Neural cell (in vitro differentiated cells): ENCODE results near the gene CSTF1. TPM values are rescaled to one million over a fixed set of nuclear protein-coding genes. Genes with fewer than 3 reads are reported as not detected.

Experiments
- H2AFZ ChIP-seq: fragments of 200-600, 300-800 bp; sonication (generic), shearing (Covaris generic); 2 replicates; pipeline ENCODE4 v1.6.0; 2014; ENCODE audit warnings: low read depth, mild to moderate bottlenecking, antibody characterized with exemption, low read length, moderate library complexity
- H3F3A ChIP-seq: fragments of 200-600 bp; shearing (Covaris generic); 2 replicates; pipeline ENCODE4 v1.6.1; 2016; ENCODE audit warnings: mild to moderate bottlenecking, moderate library complexity, mixed read lengths, antibody characterized with exemption, low read length; ENCODE audit not compliant: insufficient read depth, poor library complexity, severe bottlenecking
- H3K27ac ChIP-seq: fragments of 200-600, 300-800 bp; sonication (generic), shearing (Covaris generic); 2 replicates; pipeline ENCODE4 v1.5.1; 2014; ENCODE audit warnings: mild to moderate bottlenecking, low read length, moderate library complexity
- H3K27me3 ChIP-seq: fragments of 300-800, 200-600 bp; sonication (generic), shearing (Covaris generic); 2 replicates; pipeline ENCODE4 v1.6.0; 2014; ENCODE audit warnings: mild to moderate bottlenecking, low read depth, low read length, moderate library complexity; ENCODE audit not compliant: insufficient read depth
- H3K36me3 ChIP-seq: fragments of 300-800, 200-600 bp; sonication (generic), shearing (Covaris generic); 2 replicates; pipeline ENCODE4 v1.5.1; 2014; ENCODE audit warnings: mild to moderate bottlenecking, antibody characterized with exemption, low read length, moderate library complexity; ENCODE audit not compliant: insufficient read depth
- H3K4me2 ChIP-seq: fragments of 300-800, 200-600 bp; sonication (generic), shearing (Covaris generic); 2 replicates; pipeline ENCODE4 v1.6.0; 2014; ENCODE audit warnings: mild to moderate bottlenecking, low read length
- H3K4me3 ChIP-seq: fragments of 300-800, 200-600 bp; sonication (generic), shearing (Covaris generic); 2 replicates; pipeline ENCODE4 v1.5.1; 2014; ENCODE audit warnings: mild to moderate bottlenecking, low read length, moderate library complexity
- H3K79me2 ChIP-seq: fragments of 200-600 bp; shearing (Covaris generic); replicated peaks from 2 replicates; pipeline ENCODE4 v1.6.0; 2014; ENCODE audit warnings: mild to moderate bottlenecking, low read length, moderate library complexity; ENCODE audit not compliant: insufficient read depth
- H3K9ac ChIP-seq: fragments of 300-800, 200-600 bp; sonication (generic), shearing (Covaris generic); 2 replicates; pipeline ENCODE4 v1.6.1; 2016; ENCODE audit warnings: mild to moderate bottlenecking, low read length, mixed read lengths
- H3K9me2 ChIP-seq: fragments of 200-600 bp; shearing (Covaris generic); 2 replicates; pipeline ENCODE4 v1.6.1; 2016; ENCODE audit warnings: mild to moderate bottlenecking, low read length, mixed read lengths; ENCODE audit not compliant: insufficient read depth
- H3K9me3 ChIP-seq: fragments of 200-600, 300-800 bp; sonication (generic), shearing (Covaris generic); 2 replicates; pipeline ENCODE4 v1.6.1; 2016; ENCODE audit warnings: mild to moderate bottlenecking, mixed run types, low read length, moderate library complexity, mixed read lengths
- H4K20me1 ChIP-seq: fragments of 200-600 bp; shearing (Covaris generic); 2 replicates; pipeline ENCODE4 v1.6.1; 2016; ENCODE audit warnings: mild to moderate bottlenecking, mixed run types; ENCODE audit not compliant: insufficient read depth
- EP300 ChIP-seq: fragments of 450-650 bp; conservative IDR thresholded peaks from 2 replicates; pipeline ENCODE4 v1.6.1; 2014; ENCODE audit warnings: antibody characterized with exemption, mild to moderate bottlenecking, moderate library complexity; ENCODE audit not compliant: poor library complexity, severe bottlenecking
- EZH2 ChIP-seq: fragments of 200-600, 300-800 bp; shearing (Covaris generic), sonication (generic); IDR thresholded peaks from 2 replicates; pipeline ENCODE4 v1.6.1; 2014; ENCODE audit warnings: antibody characterized with exemption, low read length, borderline replicate concordance, mild to moderate bottlenecking; ENCODE audit not compliant: insufficient read depth, poor library complexity, severe bottlenecking
- MXI1 ChIP-seq: fragments of 450-650 bp; conservative IDR thresholded peaks from 2 replicates; pipeline ENCODE4 v1.6.1; 2014; ENCODE audit warnings: antibody characterized with exemption, mild to moderate bottlenecking; ENCODE audit not compliant: poor library complexity, severe bottlenecking
- POLR2AphosphoS5 ChIP-seq: IDR thresholded peaks from 2 replicates; pipeline ENCODE4 v1.6.1; 2012
- RAD21 ChIP-seq: fragments of 450-650 bp; conservative IDR thresholded peaks from 2 replicates; pipeline ENCODE4 v1.6.1; 2014; ENCODE audit warnings: antibody characterized with exemption, mild to moderate bottlenecking, moderate library complexity
- SMC3 ChIP-seq: fragments of 450-650 bp; conservative IDR thresholded peaks from 2 replicates; pipeline ENCODE4 v1.6.1; 2014; ENCODE audit warnings: antibody characterized with exemption, mild to moderate bottlenecking, moderate library complexity; ENCODE audit not compliant: poor library complexity
- TAF1 ChIP-seq: IDR thresholded peaks from 2 replicates; pipeline ENCODE4 v1.6.1; 2012; ENCODE audit warnings: low read depth
- polyA plus RNA-seq: library from polyadenylated mRNA; depleted of rRNA; stranded (reverse); fragments of >200 nt; gene quantifications from 2 replicates; pipeline ENCODE4 v1.2.3, GENCODE V29; 2014
- TF ChIP-seq, protein P1 (sequence below): IDR thresholded peaks from 2 replicates; pipeline ENCODE4 v1.6.1; 2012; ENCODE audit warnings: borderline replicate concordance
- TF ChIP-seq, protein P2 (sequence below): fragments of 450-650 bp; IDR thresholded peaks from 2 replicates; pipeline ENCODE4 v1.5.1; 2014; ENCODE audit warnings: antibody characterized with exemption, mild to moderate bottlenecking, moderate library complexity; ENCODE audit not compliant: poor library complexity, severe bottlenecking

Gene CSTF1
- polyA plus RNA-seq, 1 donor from 2014 or later = 24.0 TPM

DNA sequence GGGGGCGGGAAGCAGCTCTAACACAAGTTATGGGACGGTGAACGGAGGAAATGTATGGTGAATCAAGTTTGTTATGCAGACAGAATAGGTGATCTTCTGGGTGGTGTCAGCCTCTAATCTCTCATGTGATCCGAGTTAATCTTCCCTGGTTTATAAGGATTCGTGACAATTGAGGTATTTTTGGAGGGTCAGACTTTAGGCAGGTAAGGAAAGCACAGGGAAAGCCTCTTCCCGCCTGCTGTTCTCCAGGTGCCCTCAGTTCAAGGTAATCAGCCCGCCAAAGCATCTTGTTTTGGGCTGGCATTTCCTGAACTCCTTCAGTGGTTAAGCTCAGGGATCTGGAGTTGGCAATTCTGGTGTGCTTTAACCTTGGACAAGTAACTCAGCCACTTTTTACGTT, 1.2 kb downstream of the CSTF1 start:
- TF ChIP-seq MXI1 (no peak), EP300 (no peak), RAD21 (no peak), TAF1 (no peak), POLR2AphosphoS5 (no peak), SMC3 (no peak), EZH2 (no peak)
- TF ChIP-seq, protein P1, sequence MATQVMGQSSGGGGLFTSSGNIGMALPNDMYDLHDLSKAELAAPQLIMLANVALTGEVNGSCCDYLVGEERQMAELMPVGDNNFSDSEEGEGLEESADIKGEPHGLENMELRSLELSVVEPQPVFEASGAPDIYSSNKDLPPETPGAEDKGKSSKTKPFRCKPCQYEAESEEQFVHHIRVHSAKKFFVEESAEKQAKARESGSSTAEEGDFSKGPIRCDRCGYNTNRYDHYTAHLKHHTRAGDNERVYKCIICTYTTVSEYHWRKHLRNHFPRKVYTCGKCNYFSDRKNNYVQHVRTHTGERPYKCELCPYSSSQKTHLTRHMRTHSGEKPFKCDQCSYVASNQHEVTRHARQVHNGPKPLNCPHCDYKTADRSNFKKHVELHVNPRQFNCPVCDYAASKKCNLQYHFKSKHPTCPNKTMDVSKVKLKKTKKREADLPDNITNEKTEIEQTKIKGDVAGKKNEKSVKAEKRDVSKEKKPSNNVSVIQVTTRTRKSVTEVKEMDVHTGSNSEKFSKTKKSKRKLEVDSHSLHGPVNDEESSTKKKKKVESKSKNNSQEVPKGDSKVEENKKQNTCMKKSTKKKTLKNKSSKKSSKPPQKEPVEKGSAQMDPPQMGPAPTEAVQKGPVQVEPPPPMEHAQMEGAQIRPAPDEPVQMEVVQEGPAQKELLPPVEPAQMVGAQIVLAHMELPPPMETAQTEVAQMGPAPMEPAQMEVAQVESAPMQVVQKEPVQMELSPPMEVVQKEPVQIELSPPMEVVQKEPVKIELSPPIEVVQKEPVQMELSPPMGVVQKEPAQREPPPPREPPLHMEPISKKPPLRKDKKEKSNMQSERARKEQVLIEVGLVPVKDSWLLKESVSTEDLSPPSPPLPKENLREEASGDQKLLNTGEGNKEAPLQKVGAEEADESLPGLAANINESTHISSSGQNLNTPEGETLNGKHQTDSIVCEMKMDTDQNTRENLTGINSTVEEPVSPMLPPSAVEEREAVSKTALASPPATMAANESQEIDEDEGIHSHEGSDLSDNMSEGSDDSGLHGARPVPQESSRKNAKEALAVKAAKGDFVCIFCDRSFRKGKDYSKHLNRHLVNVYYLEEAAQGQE = no peak
- TF ChIP-seq, protein P2, sequence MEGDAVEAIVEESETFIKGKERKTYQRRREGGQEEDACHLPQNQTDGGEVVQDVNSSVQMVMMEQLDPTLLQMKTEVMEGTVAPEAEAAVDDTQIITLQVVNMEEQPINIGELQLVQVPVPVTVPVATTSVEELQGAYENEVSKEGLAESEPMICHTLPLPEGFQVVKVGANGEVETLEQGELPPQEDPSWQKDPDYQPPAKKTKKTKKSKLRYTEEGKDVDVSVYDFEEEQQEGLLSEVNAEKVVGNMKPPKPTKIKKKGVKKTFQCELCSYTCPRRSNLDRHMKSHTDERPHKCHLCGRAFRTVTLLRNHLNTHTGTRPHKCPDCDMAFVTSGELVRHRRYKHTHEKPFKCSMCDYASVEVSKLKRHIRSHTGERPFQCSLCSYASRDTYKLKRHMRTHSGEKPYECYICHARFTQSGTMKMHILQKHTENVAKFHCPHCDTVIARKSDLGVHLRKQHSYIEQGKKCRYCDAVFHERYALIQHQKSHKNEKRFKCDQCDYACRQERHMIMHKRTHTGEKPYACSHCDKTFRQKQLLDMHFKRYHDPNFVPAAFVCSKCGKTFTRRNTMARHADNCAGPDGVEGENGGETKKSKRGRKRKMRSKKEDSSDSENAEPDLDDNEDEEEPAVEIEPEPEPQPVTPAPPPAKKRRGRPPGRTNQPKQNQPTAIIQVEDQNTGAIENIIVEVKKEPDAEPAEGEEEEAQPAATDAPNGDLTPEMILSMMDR = no peak
- H2AFZ ChIP-seq = no peak overlapping the region
- no peaks in the 10 kb centered on the region for H3K9me3 ChIP-seq
- peak overlapping the region; percentile 80 for H3K9ac ChIP-seq
- peak overlapping the region; percentile 71 for H3K4me2 ChIP-seq
- peaks cover 33% of the 10 kb centered on the region for H3K79me2 ChIP-seq
- peak overlapping the region; percentile 87 for H3K4me3 ChIP-seq
- H3K27ac ChIP-seq = no peak overlapping the region
- no peaks in the 10 kb centered on the region for H3K9me2 ChIP-seq
- no peaks in the 10 kb centered on the region for H3K27me3 ChIP-seq
- no peaks in the 10 kb centered on the region for H3F3A ChIP-seq
- H3K36me3 ChIP-seq = peaks cover 12% of the 10 kb centered on the region
- no peaks in the 10 kb centered on the region for H4K20me1 ChIP-seq

DNA sequence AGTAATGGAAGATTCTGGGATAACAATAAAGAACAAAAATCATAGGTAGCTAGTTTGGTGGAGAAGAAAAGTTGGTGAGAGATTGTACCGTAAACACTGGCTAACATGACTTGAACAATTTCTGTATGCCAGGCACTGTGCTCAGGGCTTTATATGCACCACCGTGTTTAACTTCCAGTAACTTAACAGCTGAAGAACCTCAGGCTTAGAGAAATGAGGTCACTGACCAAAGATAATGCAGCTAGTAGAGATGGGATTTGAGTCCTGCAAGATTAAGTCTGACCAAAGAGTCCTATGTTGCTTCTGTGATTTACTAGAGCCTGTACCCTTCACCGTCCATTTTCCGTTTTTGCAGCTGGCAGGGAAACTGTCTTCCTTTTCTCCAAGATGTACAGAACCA, 2.7 kb downstream of the CSTF1 start:
- no peaks in the 10 kb centered on the region for H3K27me3 ChIP-seq

More for the DNA sequence above, 2.7 kb downstream of the CSTF1 start:
- no peak for TF ChIP-seq POLR2AphosphoS5
- TF ChIP-seq, protein P2 = no peak
- no peak for TF ChIP-seq EZH2
- TF ChIP-seq SMC3 = no peak
- TF ChIP-seq, protein P1 = no peak
- no peak for TF ChIP-seq EP300
- TF ChIP-seq MXI1 = no peak
- no peak for TF ChIP-seq TAF1
- TF ChIP-seq RAD21 = no peak
- Histone ChIP-seq H2AFZ (no peak overlapping the region), H3F3A (no peaks in the 10 kb centered on the region), H3K9me3 (no peaks in the 10 kb centered on the region), H3K36me3 (peaks cover 12% of the 10 kb centered on the region), H3K9me2 (no peaks in the 10 kb centered on the region), H4K20me1 (no peaks in the 10 kb centered on the region), H3K4me3 (no peak overlapping the region), H3K9ac (no peak overlapping the region), H3K79me2 (peaks cover 32% of the 10 kb centered on the region), H3K27ac (no peak overlapping the region), H3K4me2 (no peak overlapping the region)
